HG03066 (cell line): ENCODE results near the gene MX1.

Source experiments
- ATAC-seq: cut with Tn5 transposase; IDR thresholded peaks from one replicate; pipeline ENCODE4 v1.9.1; 2021; ENCODE audit warnings: low read depth; ENCODE audit not compliant: unreplicated experiment

MX1 gene

GRCh38 chr21:41483415-41483814 lies 57.4 kb downstream of the MX1 start:
- no peak for ATAC-seq

- ATAC-seq: no peak
Measured at GRCh38 chr21:41483973-41484372, 57.9 kb downstream of the MX1 start.

GRCh38 chr21:41487082-41487481 lies 61.0 kb downstream of the MX1 start:
- ATAC-seq: no peak

- ATAC-seq: no peak
Measured at GRCh38 chr21:41488080-41488479, 62.0 kb downstream of the MX1 start.

- ATAC-seq: no peak
Measured at GRCh38 chr21:41489329-41489728, 63.3 kb downstream of the MX1 start.

- no peak for ATAC-seq
Measured at GRCh38 chr21:41490330-41490729, 64.3 kb downstream of the MX1 start.

- no peak for ATAC-seq
Measured at GRCh38 chr21:41491412-41491811, 65.4 kb downstream of the MX1 start.

GRCh38 chr21:41494242-41494641 lies 68.2 kb downstream of the MX1 start:
- no peak for ATAC-seq

GRCh38 chr21:41497008-41497407 lies 71.0 kb downstream of the MX1 start:
- ATAC-seq: no peak

GRCh38 chr21:41497788-41498187 lies 71.7 kb downstream of the MX1 start:
- no peak for ATAC-seq

- ATAC-seq: no peak
Measured at GRCh38 chr21:41499920-41500319, 73.9 kb downstream of the MX1 start.

- no peak for ATAC-seq
Measured at GRCh38 chr21:41500363-41500762, 74.3 kb downstream of the MX1 start.

GRCh38 chr21:41500931-41501381 lies 74.9 kb downstream of the MX1 start:
- ATAC-seq: no peak

- ATAC-seq: no peak
Measured at GRCh38 chr21:41501919-41502318, 75.9 kb downstream of the MX1 start.

- no peak for ATAC-seq
Measured at GRCh38 chr21:41503331-41503730, 77.3 kb downstream of the MX1 start.

GRCh38 chr21:41504030-41504429 lies 78.0 kb downstream of the MX1 start:
- ATAC-seq: no peak

- ATAC-seq: no peak
Measured at GRCh38 chr21:41506005-41506594, 80.1 kb downstream of the MX1 start.

- no peak for ATAC-seq
Measured at GRCh38 chr21:41506611-41507520, 80.8 kb downstream of the MX1 start.

GRCh38 chr21:41507521-41508414 lies 81.7 kb downstream of the MX1 start, which contains the start of gene TMPRSS2:
TMPRSS2 (minus strand) TSS chr21:41508158; CDS start chr21:41498133, 10,025 bp downstream.
- no peak for ATAC-seq

GRCh38 chr21:41508415-41509144 lies 82.5 kb downstream of the MX1 start:
- no peak for ATAC-seq
